H1 (cell line): ENCODE measurements around the gene ARHGAP8.

Experiments used
- EZH2 ChIP-seq: fragments of 200-600 bp; sonication (generic); IDR thresholded peaks from 2 replicates; pipeline ENCODE4 v1.7.1; 2012; ENCODE audit warnings: low read depth, mild to moderate bottlenecking, moderate library complexity, low read length, inconsistent platforms; ENCODE audit not compliant: severe bottlenecking
- POLR2AphosphoS5 ChIP-seq: IDR thresholded peaks from 2 replicates; pipeline ENCODE4 v1.6.1; 2011; ENCODE audit warnings: low read depth, low read length
- TAF1 ChIP-seq: IDR thresholded peaks from 2 replicates; pipeline ENCODE4 v1.6.1; 2011; ENCODE audit warnings: mild to moderate bottlenecking, low read depth, low read length
- TF ChIP-seq, protein P1 (sequence below), 3 experiments: IDR thresholded peaks; 1 replicate in 2 of 3; 2 replicates in 1 of 3; pipeline versions ENCODE4 v1.5.1 to v1.6.1; 2011; ENCODE audit warnings: low read length in 3 of 3, mild to moderate bottlenecking in 3 of 3, inconsistent platforms in 2 of 3, low read depth in 1 of 3, moderate library complexity in 1 of 3; ENCODE audit not compliant: insufficient read depth in 1 of 3; ENCODE audit errors: control extremely low read depth in 1 of 3

DNA sequence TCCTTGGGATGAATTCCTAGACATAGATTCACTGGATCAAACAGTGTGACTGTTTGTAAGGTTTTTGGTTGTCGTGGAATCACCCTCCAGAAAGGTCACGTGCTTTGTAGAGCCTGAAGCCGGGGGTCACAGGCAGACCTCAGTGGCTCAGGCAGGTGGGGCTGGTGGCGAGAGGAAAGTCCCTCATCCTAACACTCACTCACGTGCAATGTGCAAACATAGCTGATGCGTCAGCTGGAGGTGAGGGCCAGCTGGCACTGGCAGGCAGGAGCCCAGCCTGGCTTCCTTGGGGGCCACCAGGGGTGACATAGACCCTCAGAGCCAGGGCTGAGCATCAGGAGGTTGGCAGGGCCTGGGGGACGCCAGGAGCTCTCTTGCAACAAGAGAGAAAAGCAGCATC, 90.0 kb downstream of the ARHGAP8 start:
- TF ChIP-seq, protein P1, sequence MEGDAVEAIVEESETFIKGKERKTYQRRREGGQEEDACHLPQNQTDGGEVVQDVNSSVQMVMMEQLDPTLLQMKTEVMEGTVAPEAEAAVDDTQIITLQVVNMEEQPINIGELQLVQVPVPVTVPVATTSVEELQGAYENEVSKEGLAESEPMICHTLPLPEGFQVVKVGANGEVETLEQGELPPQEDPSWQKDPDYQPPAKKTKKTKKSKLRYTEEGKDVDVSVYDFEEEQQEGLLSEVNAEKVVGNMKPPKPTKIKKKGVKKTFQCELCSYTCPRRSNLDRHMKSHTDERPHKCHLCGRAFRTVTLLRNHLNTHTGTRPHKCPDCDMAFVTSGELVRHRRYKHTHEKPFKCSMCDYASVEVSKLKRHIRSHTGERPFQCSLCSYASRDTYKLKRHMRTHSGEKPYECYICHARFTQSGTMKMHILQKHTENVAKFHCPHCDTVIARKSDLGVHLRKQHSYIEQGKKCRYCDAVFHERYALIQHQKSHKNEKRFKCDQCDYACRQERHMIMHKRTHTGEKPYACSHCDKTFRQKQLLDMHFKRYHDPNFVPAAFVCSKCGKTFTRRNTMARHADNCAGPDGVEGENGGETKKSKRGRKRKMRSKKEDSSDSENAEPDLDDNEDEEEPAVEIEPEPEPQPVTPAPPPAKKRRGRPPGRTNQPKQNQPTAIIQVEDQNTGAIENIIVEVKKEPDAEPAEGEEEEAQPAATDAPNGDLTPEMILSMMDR (IDR thresholded peaks at IDR 0.05; ENCODE audit: control extremely low read depth in 1 of 3, insufficient read depth in 1 of 3, low read depth in 1 of 3, low read length in 3 of 3) = no peak
- no peak for TF ChIP-seq EZH2
- no peak for TF ChIP-seq POLR2AphosphoS5
- TF ChIP-seq TAF1 = no peak
